Smooth muscle cell (in vitro differentiated cells): ENCODE data around the gene KIAA0825. TPM values are rescaled to one million over a fixed set of nuclear protein-coding genes. Genes with fewer than 3 reads are reported as not detected.

ENCODE experiments used
- DNase-seq: peaks from one replicate; lab custom pipeline; 2025; ENCODE audit not compliant: unreplicated experiment; lab: John Stamatoyannopoulos, UW
- H2AFZ ChIP-seq: fragments of 200-600 bp; sonication (generic); 2 replicates; pipeline ENCODE4 v1.6.0; 2016; ENCODE audit warnings: antibody characterized with exemption, low read depth, mild to moderate bottlenecking
- H3F3A ChIP-seq: fragments of 200-600 bp; sonication (generic); 2 replicates; pipeline ENCODE4 v1.6.0; 2017; ENCODE audit warnings: antibody characterized with exemption, low read depth
- H3K27ac ChIP-seq: fragments of 200-600 bp; sonication (generic); 2 replicates; pipeline ENCODE4 v1.5.1; 2016; ENCODE audit warnings: low read depth, mild to moderate bottlenecking
- H3K27me3 ChIP-seq: fragments of 200-600 bp; sonication (generic); 2 replicates; pipeline ENCODE4 v1.6.1; 2016; ENCODE audit warnings: low read depth, mild to moderate bottlenecking
- H3K36me3 ChIP-seq: fragments of 200-600 bp; sonication (generic); 2 replicates; pipeline ENCODE4 v1.5.1; 2016; ENCODE audit warnings: low read depth
- H3K4me1 ChIP-seq: fragments of 200-600 bp; sonication (generic); 2 replicates; pipeline ENCODE4 v1.5.1; 2016; ENCODE audit warnings: low read depth
- H3K4me2 ChIP-seq: fragments of 200-600 bp; sonication (generic); 2 replicates; pipeline ENCODE4 v1.6.0; 2016; ENCODE audit warnings: mild to moderate bottlenecking
- H3K4me3 ChIP-seq: fragments of 200-600 bp; sonication (generic); 2 replicates; pipeline ENCODE4 v1.5.1; 2016; ENCODE audit warnings: mild to moderate bottlenecking
- H3K79me2 ChIP-seq: fragments of 200-600 bp; sonication (generic); 2 replicates; pipeline ENCODE4 v1.6.0; 2016; ENCODE audit warnings: low read depth, mild to moderate bottlenecking
- H3K9ac ChIP-seq: fragments of 200-600 bp; sonication (generic); 2 replicates; pipeline ENCODE4 v1.6.0; 2016; ENCODE audit warnings: low read depth
- H3K9me3 ChIP-seq: fragments of 200-600 bp; sonication (generic); replicated peaks from 2 replicates; pipeline ENCODE4 v1.5.1; 2016; ENCODE audit warnings: low read depth
- H4K20me1 ChIP-seq: fragments of 200-600 bp; sonication (generic); 2 replicates; pipeline ENCODE4 v1.6.0; 2016; ENCODE audit warnings: low read depth
- CTCF ChIP-seq: fragments of 200-600 bp; sonication (generic); IDR thresholded peaks from 2 replicates; pipeline ENCODE4 v1.5.1; 2017; ENCODE audit warnings: borderline replicate concordance, mild to moderate bottlenecking, antibody characterized with exemption; ENCODE audit not compliant: insufficient read depth, poor library complexity, severe bottlenecking
- WGBS: methylation state at CpG from one replicate; pipeline ENCODE4 v1.1.7; 2016; ENCODE audit warnings: low lambda C conversion rate; 5-methylcytosine and 5-hydroxymethylcytosine counted together
- polyA plus RNA-seq: library from polyadenylated mRNA; unstranded; fragments of >200 nt; fragmentation: Nextera tagmentation; extraction: Ambion mirVana; gene quantifications from 2 replicates; pipeline ENCODE4 v1.2.1, GENCODE V29; 2016
- total RNA-seq: library from RNA; depleted of rRNA; stranded (reverse); fragments of >200 nt; gene quantifications from 2 replicates; pipeline ENCODE4 v1.2.3, GENCODE V29; 2014

The KIAA0825 gene
- total and polyA plus RNA-seq, 2 experiments from 2014 or later: 1.3 to 3.1 TPM

- H3K27ac ChIP-seq: no peak overlapping the region
- H3F3A ChIP-seq: no peaks in the 10 kb centered on the region
- no peaks in the 10 kb centered on the region for H3K36me3 ChIP-seq
- no peaks in the 10 kb centered on the region for H4K20me1 ChIP-seq
- no peaks in the 10 kb centered on the region for H3K27me3 ChIP-seq
- no peak overlapping the region for H3K9ac ChIP-seq
- DNase-seq: no peak
- H3K4me1 ChIP-seq: no peaks in the 10 kb centered on the region
- no peak for TF ChIP-seq CTCF
- no peak overlapping the region for H3K4me2 ChIP-seq
- no peak overlapping the region for H3K4me3 ChIP-seq
- no peak overlapping the region for H2AFZ ChIP-seq
- H3K9me3 ChIP-seq: no peaks in the 10 kb centered on the region
- WGBS: 51% methylated on average over 2 of the region's 2 CpGs
- no peaks in the 10 kb centered on the region for H3K79me2 ChIP-seq
Observed at GRCh38 chr5:94181895-94182294, 436.5 kb downstream of the KIAA0825 start.

GRCh38 chr5:94180761-94181160, 437.6 kb downstream of the KIAA0825 start:
- H3K27ac ChIP-seq: no peak overlapping the region
- no peaks in the 10 kb centered on the region for H4K20me1 ChIP-seq
- no peak overlapping the region for H3K4me3 ChIP-seq
- no peaks in the 10 kb centered on the region for H3F3A ChIP-seq
- no peak for DNase-seq
- H2AFZ ChIP-seq: no peak overlapping the region
- no peaks in the 10 kb centered on the region for H3K9me3 ChIP-seq
- H3K27me3 ChIP-seq: no peaks in the 10 kb centered on the region
- H3K36me3 ChIP-seq: no peaks in the 10 kb centered on the region
- TF ChIP-seq CTCF: no peak
- no peaks in the 10 kb centered on the region for H3K4me1 ChIP-seq
- H3K9ac ChIP-seq: no peak overlapping the region
- no peak overlapping the region for H3K4me2 ChIP-seq
- H3K79me2 ChIP-seq: no peaks in the 10 kb centered on the region

GRCh38 chr5:94175912-94176311, 442.5 kb downstream of the KIAA0825 start:
- H3K9ac ChIP-seq: no peak overlapping the region
- no peaks in the 10 kb centered on the region for H4K20me1 ChIP-seq
- H2AFZ ChIP-seq: no peak overlapping the region
- DNase-seq: no peak
- no peak for TF ChIP-seq CTCF
- no peaks in the 10 kb centered on the region for H3K9me3 ChIP-seq
- no peaks in the 10 kb centered on the region for H3K4me1 ChIP-seq
- no peak overlapping the region for H3K27ac ChIP-seq
- H3K4me2 ChIP-seq: no peak overlapping the region
- H3K27me3 ChIP-seq: no peaks in the 10 kb centered on the region
- no peaks in the 10 kb centered on the region for H3K79me2 ChIP-seq
- WGBS: 97% methylated on average over 1 of the region's 1 CpG
- H3F3A ChIP-seq: no peaks in the 10 kb centered on the region
- H3K36me3 ChIP-seq: no peaks in the 10 kb centered on the region
- no peak overlapping the region for H3K4me3 ChIP-seq

- Histone ChIP-seq H3K9me3 (no peaks in the 10 kb centered on the region), H3K4me2 (no peak overlapping the region), H3F3A (no peaks in the 10 kb centered on the region), H3K9ac (no peak overlapping the region), H2AFZ (no peak overlapping the region), H3K4me1 (no peaks in the 10 kb centered on the region), H4K20me1 (no peaks in the 10 kb centered on the region), H3K27me3 (no peaks in the 10 kb centered on the region), H3K36me3 (no peaks in the 10 kb centered on the region), H3K27ac (no peak overlapping the region), H3K79me2 (no peaks in the 10 kb centered on the region), H3K4me3 (no peak overlapping the region)
- DNase-seq: no peak
- 91% methylated on average over 2 of the region's 2 CpGs for WGBS
- TF ChIP-seq CTCF: no peak
Observed at GRCh38 chr5:94174748-94175411, 443.5 kb downstream of the KIAA0825 start.
